HEK293 (cell line): ENCODE results near the gene MACROD1.

Experiments used
- CTCF ChIA-PET: fragments of 350-600 bp; formaldehyde crosslinking; extraction: SDS; loops from one replicate; lab custom pipeline; 2021; ENCODE audit warnings: antibody characterized with exemption; lab: Yijun Ruan, JAX
- POLR2A ChIA-PET: fragments of 300-600 bp; formaldehyde crosslinking; extraction: SDS; loops from one replicate; lab custom pipeline; 2020; ENCODE audit warnings: antibody characterized with exemption, inconsistent platforms; lab: Yijun Ruan, JAX
- H3K27ac ChIP-seq: fragments of 200-500 bp; sonication (Bioruptor generic); 2 replicates; pipeline ENCODE4 v1.5.1; 2014; ENCODE audit warnings: low read depth, low read length, control low read depth, inconsistent platforms; ENCODE audit errors: extremely low read depth
- H3K36me3 ChIP-seq, 2 experiments: fragments of 200-500 bp in 1 of 2; sonication (Bioruptor generic) in 1 of 2; 1 replicate in 1 of 2; 2 replicates in 1 of 2; pipeline ENCODE4 v1.5.1; 2014 to 2017; ENCODE audit warnings: inconsistent platforms in 2 of 2, low read length in 2 of 2; ENCODE audit not compliant: control insufficient read depth in 2 of 2, insufficient read depth in 1 of 2
- H3K4me1 ChIP-seq: fragments of 200-500 bp; sonication (Bioruptor generic); 2 replicates; pipeline ENCODE4 v1.5.1; 2014; ENCODE audit warnings: mild to moderate bottlenecking, low read length, inconsistent platforms; ENCODE audit not compliant: control insufficient read depth, insufficient read depth
- H3K4me3 ChIP-seq: 2 replicates; pipeline ENCODE4 v1.5.1; 2011; ENCODE audit warnings: low read depth, mild to moderate bottlenecking, control low read depth, low read length, moderate library complexity
- H3K9me3 ChIP-seq: fragments of 200-500 bp; sonication (Bioruptor generic); 2 replicates; pipeline ENCODE4 v1.5.1; 2014; ENCODE audit warnings: low read depth, low read length, inconsistent platforms; ENCODE audit not compliant: control insufficient read depth, insufficient read depth
- BCL11A ChIP-seq: fragments of 450-650 bp; formaldehyde crosslinking; IDR thresholded peaks from 2 replicates; pipeline ENCODE4 v1.5.1; 2016; ENCODE audit warnings: low read depth, missing biosample characterization, missing genetic modification characterization
- BCL11B ChIP-seq: fragments of 450-650 bp; formaldehyde crosslinking; IDR thresholded peaks from 2 replicates; pipeline ENCODE4 v1.5.1; 2016; ENCODE audit warnings: low read depth, missing biosample characterization, missing genetic modification characterization
- HOXA7 ChIP-seq: sonication (generic); formaldehyde crosslinking; IDR thresholded peaks from 2 replicates; pipeline ENCODE4 v1.8.1; 2022; ENCODE audit warnings: missing genetic modification reagents, borderline replicate concordance
- HOXC10 ChIP-seq: sonication (generic); formaldehyde crosslinking; IDR thresholded peaks from 2 replicates; pipeline ENCODE4 v1.8.1; 2023; ENCODE audit warnings: mild to moderate bottlenecking, missing genetic modification reagents
- PRDM1 ChIP-seq: fragments of 450-650 bp; formaldehyde crosslinking; IDR thresholded peaks from 2 replicates; pipeline ENCODE4; 2016; ENCODE audit warnings: missing biosample characterization, missing genetic modification characterization
- SP3 ChIP-seq: fragments of 450-650 bp; formaldehyde crosslinking; IDR thresholded peaks from 2 replicates; pipeline ENCODE4 v1.5.1; 2016; ENCODE audit warnings: missing biosample characterization, missing genetic modification characterization
- SP7 ChIP-seq: fragments of 450-650 bp; formaldehyde crosslinking; IDR thresholded peaks from 2 replicates; pipeline ENCODE4 v1.5.1; 2016; ENCODE audit warnings: missing biosample characterization, missing genetic modification characterization
- TRIM28 ChIP-seq: IDR thresholded peaks from 2 replicates; pipeline ENCODE4 v1.6.1; 2011; ENCODE audit warnings: low read length, control low read depth, borderline replicate concordance
- ZNF2 ChIP-seq: fragments of 450-650 bp; formaldehyde crosslinking; IDR thresholded peaks from 2 replicates; pipeline ENCODE4 v1.5.1; 2016; ENCODE audit warnings: missing biosample characterization, missing genetic modification characterization
- ZNF223 ChIP-seq: fragments of 450-650 bp; formaldehyde crosslinking; IDR thresholded peaks from 2 replicates; pipeline ENCODE4 v1.5.1; 2016; ENCODE audit warnings: missing biosample characterization, missing genetic modification characterization
- ZNF302 ChIP-seq: fragments of 450-650 bp; formaldehyde crosslinking; IDR thresholded peaks from 2 replicates; pipeline ENCODE4 v1.5.1; 2016; ENCODE audit warnings: missing biosample characterization, missing genetic modification characterization, low read depth
- ZNF311 ChIP-seq: fragments of 450-650 bp; formaldehyde crosslinking; IDR thresholded peaks from 2 replicates; pipeline ENCODE4 v1.5.1; 2017; ENCODE audit warnings: missing biosample characterization, missing genetic modification characterization, borderline replicate concordance
- ZNF366 ChIP-seq: fragments of 450-650 bp; formaldehyde crosslinking; conservative IDR thresholded peaks from 2 replicates; pipeline ENCODE4 v1.5.1; 2016; ENCODE audit warnings: missing biosample characterization, missing genetic modification characterization
- ZNF404 ChIP-seq: fragments of 450-650 bp; formaldehyde crosslinking; IDR thresholded peaks from 2 replicates; pipeline ENCODE4 v1.5.1; 2017; ENCODE audit warnings: missing biosample characterization, missing genetic modification characterization
- ZNF426 ChIP-seq: fragments of 450-650 bp; formaldehyde crosslinking; IDR thresholded peaks from 2 replicates; pipeline ENCODE4 v1.5.1; 2017; ENCODE audit warnings: missing biosample characterization, missing genetic modification characterization, mild to moderate bottlenecking, inconsistent platforms, moderate library complexity
- ZNF514 ChIP-seq: fragments of 450-650 bp; formaldehyde crosslinking; IDR thresholded peaks from 2 replicates; pipeline ENCODE4 v1.5.1; 2016; ENCODE audit warnings: missing biosample characterization, missing genetic modification characterization
- ZNF624 ChIP-seq: fragments of 450-650 bp; formaldehyde crosslinking; IDR thresholded peaks from 2 replicates; pipeline ENCODE4 v1.5.1; 2017; ENCODE audit warnings: missing biosample characterization, missing genetic modification characterization
- ZNF639 ChIP-seq: fragments of 450-650 bp; formaldehyde crosslinking; IDR thresholded peaks from 2 replicates; pipeline ENCODE4 v1.5.1; 2016; ENCODE audit warnings: missing biosample characterization, missing genetic modification characterization
- ZSCAN18 ChIP-seq: fragments of 450-650 bp; formaldehyde crosslinking; IDR thresholded peaks from 2 replicates; pipeline ENCODE4 v1.5.1; 2016; ENCODE audit warnings: missing biosample characterization, missing genetic modification characterization
- ZSCAN23 ChIP-seq: fragments of 450-650 bp; formaldehyde crosslinking; IDR thresholded peaks from 2 replicates; pipeline ENCODE4 v1.5.1; 2016; ENCODE audit warnings: missing biosample characterization, missing genetic modification characterization
- ZSCAN4 ChIP-seq: fragments of 450-650 bp; formaldehyde crosslinking; IDR thresholded peaks from 2 replicates; pipeline ENCODE4 v1.5.1; 2017; ENCODE audit warnings: missing biosample characterization, missing genetic modification characterization
- TF ChIP-seq, protein P1 (sequence below): sonication (generic); formaldehyde crosslinking; IDR thresholded peaks from 2 replicates; pipeline ENCODE4 v1.8.1; 2022; ENCODE audit warnings: mild to moderate bottlenecking, moderate library complexity, missing genetic modification reagents
- TF ChIP-seq, protein P2 (sequence below): fragments of 450-650 bp; formaldehyde crosslinking; IDR thresholded peaks from 2 replicates; pipeline ENCODE4 v1.5.1; 2016; ENCODE audit warnings: missing biosample characterization, missing genetic modification characterization
- TF ChIP-seq, protein P3 (sequence below): fragments of 450-650 bp; formaldehyde crosslinking; conservative IDR thresholded peaks from 2 replicates; pipeline ENCODE4 v1.5.1; 2016; ENCODE audit warnings: low read depth, missing biosample characterization, missing genetic modification characterization
- TF ChIP-seq, protein P4 (sequence below): fragments of 450-650 bp; formaldehyde crosslinking; IDR thresholded peaks from 2 replicates; pipeline ENCODE4 v1.5.1; 2016; ENCODE audit warnings: missing biosample characterization, missing genetic modification characterization, borderline replicate concordance

MACROD1 gene

GRCh38 chr11:64094463-64095260, 71.3 kb downstream of the MACROD1 start:
- H3K36me3 ChIP-seq = no peaks in the 10 kb centered on the region
- H3K9me3 ChIP-seq = no peaks in the 10 kb centered on the region
- CTCF ChIA-PET = interaction anchor here (1.5 kb wide), 1 partner anchor 258 kb away, joined by 4 read pairs; no protein-coding TSS in a partner anchor
- POLR2A ChIA-PET = interaction anchor here (0.7 kb wide), 1 partner anchor 56 kb away, joined by 4 read pairs; no protein-coding TSS in a partner anchor
- no peaks in the 10 kb centered on the region for H3K4me1 ChIP-seq
- H3K27ac ChIP-seq = no peak overlapping the region
- H3K4me3 ChIP-seq = no peak overlapping the region
- TF ChIP-seq ZNF302 (tag by site-specific recombination) (no peak), BCL11A (tag by site-specific recombination) (no peak), SP3 (no peak), ZSCAN23 (tag by site-specific recombination) (no peak), HOXC10 (CRISPR knock-in tag) (no peak), ZNF426 (tag by site-specific recombination) (no peak), TRIM28 (no peak), ZNF311 (no peak), ZSCAN18 (tag by site-specific recombination) (no peak), SP7 (tag by site-specific recombination) (0 out of 2 replicates have a peak, but pooled peaks have one; percentile 48), ZNF366 (no peak), ZSCAN4 (tag by site-specific recombination) (no peak), PRDM1 (tag by site-specific recombination) (peak; percentile 55; the same call in 1 of the 2 replicates), ZNF639 (no peak), HOXA7 (CRISPR knock-in tag) (no peak), ZNF514 (tag by site-specific recombination) (no peak), ZNF223 (tag by site-specific recombination) (no peak), BCL11B (tag by site-specific recombination) (no peak), ZNF404 (tag by site-specific recombination) (no peak), ZNF2 (tag by site-specific recombination) (no peak), ZNF624 (tag by site-specific recombination) (no peak)
- TF ChIP-seq, protein P1, sequence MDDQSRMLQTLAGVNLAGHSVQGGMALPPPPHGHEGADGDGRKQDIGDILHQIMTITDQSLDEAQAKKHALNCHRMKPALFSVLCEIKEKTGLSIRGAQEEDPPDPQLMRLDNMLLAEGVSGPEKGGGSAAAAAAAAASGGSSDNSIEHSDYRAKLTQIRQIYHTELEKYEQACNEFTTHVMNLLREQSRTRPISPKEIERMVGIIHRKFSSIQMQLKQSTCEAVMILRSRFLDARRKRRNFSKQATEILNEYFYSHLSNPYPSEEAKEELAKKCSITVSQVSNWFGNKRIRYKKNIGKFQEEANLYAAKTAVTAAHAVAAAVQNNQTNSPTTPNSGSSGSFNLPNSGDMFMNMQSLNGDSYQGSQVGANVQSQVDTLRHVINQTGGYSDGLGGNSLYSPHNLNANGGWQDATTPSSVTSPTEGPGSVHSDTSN = no peak
- TF ChIP-seq, protein P2, sequence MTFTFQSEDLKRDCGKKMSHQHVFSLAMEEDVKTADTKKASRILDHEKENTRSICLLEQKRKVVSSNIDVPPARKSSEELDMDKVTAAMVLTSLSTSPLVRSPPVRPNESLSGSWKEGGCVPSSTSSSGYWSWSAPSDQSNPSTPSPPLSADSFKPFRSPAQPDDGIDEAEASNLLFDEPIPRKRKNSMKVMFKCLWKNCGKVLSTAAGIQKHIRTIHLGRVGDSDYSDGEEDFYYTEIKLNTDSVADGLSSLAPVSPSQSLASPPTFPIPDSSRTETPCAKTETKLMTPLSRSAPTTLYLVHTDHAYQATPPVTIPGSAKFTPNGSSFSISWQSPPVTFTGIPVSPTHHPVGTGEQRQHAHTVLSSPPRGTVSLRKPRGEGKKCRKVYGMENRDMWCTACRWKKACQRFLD (tag by site-specific recombination) = no peak
- TF ChIP-seq, protein P3, sequence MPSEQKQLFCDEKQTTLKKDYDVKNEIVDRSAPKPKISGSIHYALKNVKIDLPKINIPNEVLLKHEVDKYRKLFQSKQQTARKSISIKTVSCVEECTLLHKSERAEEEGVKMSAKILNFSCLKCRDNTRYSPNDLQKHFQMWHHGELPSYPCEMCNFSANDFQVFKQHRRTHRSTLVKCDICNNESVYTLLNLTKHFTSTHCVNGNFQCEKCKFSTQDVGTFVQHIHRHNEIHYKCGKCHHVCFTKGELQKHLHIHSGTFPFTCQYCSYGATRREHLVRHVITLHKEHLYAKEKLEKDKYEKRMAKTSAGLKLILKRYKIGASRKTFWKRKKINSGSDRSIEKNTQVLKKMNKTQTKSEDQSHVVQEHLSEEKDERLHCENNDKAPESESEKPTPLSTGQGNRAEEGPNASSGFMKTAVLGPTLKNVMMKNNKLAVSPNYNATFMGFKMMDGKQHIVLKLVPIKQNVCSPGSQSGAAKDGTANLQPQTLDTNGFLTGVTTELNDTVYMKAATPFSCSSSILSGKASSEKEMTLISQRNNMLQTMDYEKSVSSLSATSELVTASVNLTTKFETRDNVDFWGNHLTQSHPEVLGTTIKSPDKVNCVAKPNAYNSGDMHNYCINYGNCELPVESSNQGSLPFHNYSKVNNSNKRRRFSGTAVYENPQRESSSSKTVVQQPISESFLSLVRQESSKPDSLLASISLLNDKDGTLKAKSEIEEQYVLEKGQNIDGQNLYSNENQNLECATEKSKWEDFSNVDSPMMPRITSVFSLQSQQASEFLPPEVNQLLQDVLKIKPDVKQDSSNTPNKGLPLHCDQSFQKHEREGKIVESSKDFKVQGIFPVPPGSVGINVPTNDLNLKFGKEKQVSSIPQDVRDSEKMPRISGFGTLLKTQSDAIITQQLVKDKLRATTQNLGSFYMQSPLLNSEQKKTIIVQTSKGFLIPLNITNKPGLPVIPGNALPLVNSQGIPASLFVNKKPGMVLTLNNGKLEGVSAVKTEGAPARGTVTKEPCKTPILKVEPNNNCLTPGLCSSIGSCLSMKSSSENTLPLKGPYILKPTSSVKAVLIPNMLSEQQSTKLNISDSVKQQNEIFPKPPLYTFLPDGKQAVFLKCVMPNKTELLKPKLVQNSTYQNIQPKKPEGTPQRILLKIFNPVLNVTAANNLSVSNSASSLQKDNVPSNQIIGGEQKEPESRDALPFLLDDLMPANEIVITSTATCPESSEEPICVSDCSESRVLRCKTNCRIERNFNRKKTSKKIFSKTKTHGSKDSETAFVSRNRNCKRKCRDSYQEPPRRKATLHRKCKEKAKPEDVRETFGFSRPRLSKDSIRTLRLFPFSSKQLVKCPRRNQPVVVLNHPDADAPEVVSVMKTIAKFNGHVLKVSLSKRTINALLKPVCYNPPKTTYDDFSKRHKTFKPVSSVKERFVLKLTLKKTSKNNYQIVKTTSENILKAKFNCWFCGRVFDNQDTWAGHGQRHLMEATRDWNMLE (tag by site-specific recombination) = no peak
- TF ChIP-seq, protein P4, sequence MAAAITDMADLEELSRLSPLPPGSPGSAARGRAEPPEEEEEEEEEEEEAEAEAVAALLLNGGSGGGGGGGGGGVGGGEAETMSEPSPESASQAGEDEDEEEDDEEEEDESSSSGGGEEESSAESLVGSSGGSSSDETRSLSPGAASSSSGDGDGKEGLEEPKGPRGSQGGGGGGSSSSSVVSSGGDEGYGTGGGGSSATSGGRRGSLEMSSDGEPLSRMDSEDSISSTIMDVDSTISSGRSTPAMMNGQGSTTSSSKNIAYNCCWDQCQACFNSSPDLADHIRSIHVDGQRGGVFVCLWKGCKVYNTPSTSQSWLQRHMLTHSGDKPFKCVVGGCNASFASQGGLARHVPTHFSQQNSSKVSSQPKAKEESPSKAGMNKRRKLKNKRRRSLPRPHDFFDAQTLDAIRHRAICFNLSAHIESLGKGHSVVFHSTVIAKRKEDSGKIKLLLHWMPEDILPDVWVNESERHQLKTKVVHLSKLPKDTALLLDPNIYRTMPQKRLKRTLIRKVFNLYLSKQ (tag by site-specific recombination) = no peak
